Measurements from ENCODE around the gene EXOC6.
"Not testable (repeated sequence)": the region's sequence is repeated elsewhere in the genome, so short reads cannot be mapped to it uniquely, and the experiment has no call there.

The EXOC6 gene

DNA sequence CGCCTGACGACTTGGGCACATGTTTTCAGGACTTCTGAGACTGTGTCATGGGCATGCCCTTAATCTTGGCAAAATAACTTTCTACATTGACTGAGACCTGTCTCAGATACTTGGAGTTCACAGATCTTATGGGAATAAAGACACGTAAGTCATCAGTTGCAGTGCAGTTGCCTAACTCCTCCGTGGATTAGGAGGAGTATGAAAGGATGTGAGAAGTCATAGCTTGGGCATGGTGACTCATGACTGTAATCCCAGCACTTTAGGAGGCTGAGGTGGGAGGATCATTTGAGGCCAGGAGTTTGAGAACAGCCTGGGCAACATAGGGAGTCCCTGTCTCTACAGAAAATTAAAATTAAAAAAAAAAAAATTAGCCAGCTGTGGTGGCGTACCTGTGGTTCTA is 49.6 kb downstream of the EXOC6 start:
- TF ChIP-seq, protein P1, sequence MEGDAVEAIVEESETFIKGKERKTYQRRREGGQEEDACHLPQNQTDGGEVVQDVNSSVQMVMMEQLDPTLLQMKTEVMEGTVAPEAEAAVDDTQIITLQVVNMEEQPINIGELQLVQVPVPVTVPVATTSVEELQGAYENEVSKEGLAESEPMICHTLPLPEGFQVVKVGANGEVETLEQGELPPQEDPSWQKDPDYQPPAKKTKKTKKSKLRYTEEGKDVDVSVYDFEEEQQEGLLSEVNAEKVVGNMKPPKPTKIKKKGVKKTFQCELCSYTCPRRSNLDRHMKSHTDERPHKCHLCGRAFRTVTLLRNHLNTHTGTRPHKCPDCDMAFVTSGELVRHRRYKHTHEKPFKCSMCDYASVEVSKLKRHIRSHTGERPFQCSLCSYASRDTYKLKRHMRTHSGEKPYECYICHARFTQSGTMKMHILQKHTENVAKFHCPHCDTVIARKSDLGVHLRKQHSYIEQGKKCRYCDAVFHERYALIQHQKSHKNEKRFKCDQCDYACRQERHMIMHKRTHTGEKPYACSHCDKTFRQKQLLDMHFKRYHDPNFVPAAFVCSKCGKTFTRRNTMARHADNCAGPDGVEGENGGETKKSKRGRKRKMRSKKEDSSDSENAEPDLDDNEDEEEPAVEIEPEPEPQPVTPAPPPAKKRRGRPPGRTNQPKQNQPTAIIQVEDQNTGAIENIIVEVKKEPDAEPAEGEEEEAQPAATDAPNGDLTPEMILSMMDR (IDR thresholded peaks at IDR 0.05; ENCODE audit: low read depth, low read length, missing control alignments) = no peak
- in situ Hi-C loops (cut with HindIII; ENCODE audit: low sequenced_read_pairs) = loop anchor here (25.0 kb wide), 1 partner anchor 614 kb away; no protein-coding TSS in a partner anchor
- no peak overlapping the region for H3K4me3 ChIP-seq (ENCODE audit: low read depth, low read length)
- DNase-seq (ENCODE audit: low read depth) = no peak

DNA sequence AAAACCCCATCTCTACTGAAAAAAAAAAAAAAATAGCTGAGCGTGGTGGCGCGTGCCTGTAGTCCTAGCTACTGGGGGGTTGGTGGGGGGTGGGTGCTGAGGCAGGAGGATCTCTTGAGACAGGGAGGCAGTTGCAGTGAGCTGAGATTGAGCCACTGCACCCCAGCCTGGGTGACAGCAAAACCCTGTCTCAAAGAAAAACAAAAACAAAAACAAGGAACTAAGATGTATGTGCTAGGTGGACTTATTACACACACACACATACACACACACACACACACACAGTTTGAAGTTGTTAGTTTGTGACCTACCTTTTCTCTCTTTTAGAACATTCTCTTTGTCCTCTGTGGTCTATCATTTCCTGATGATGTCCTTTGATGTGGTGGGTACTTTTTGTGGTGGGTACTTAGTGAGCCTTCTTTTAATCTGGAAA is 53.5 kb downstream of the EXOC6 start:
- H3K4me3 ChIP-seq (ENCODE audit: low read depth, low read length) = no peak overlapping the region
- TF ChIP-seq, protein P1 (IDR thresholded peaks at IDR 0.05; ENCODE audit: low read depth, low read length, missing control alignments) = no peak
- in situ Hi-C loops (cut with HindIII; ENCODE audit: low sequenced_read_pairs) = no loop called here
- DNase-seq (ENCODE audit: low read depth) = no peak

DNA sequence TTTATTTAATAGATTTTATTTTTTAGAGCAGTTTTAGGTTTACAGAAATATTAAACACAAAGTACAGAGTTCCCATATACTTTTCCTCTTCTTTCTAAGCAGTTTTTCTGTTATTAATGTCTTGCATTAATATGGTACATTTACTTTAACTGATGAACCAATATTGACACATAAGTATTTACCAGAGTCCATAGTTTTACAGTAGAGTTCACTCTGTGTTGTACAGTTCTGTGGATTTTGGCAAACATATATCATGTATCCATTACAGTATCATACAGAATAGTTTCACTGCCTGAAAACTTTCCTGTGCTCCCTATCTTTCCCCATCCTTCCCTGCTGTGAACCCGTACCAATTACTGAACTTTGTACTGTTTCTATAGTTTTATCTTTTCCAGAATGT is 55.3 kb downstream of the EXOC6 start:
- no peak overlapping the region for H3K4me3 ChIP-seq (ENCODE audit: low read depth, low read length)
- no peak for DNase-seq (ENCODE audit: low read depth)
- TF ChIP-seq, protein P1 (IDR thresholded peaks at IDR 0.05; ENCODE audit: low read depth, low read length, missing control alignments) = no peak
- in situ Hi-C loops (cut with HindIII; ENCODE audit: low sequenced_read_pairs) = no loop called here

DNA sequence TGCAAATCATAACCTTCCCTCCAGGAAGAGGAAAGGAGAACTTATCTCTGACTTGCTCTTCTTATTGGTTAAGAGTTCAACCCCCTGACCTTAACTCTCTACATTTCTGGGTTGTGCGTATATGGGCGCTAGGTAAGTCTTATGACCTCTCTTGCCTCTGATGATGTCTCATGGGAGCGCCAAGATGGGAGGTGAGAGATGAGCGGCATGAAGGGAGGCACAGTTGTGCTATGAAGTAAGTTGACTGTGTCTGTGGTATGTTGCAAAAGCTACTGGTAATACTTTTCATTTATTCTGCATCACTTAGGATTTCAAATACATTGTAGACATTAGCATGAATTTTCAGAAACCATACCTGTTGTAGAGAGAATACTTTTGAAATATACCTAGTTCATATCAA is 59.0 kb downstream of the EXOC6 start:
- in situ Hi-C loops (cut with HindIII; ENCODE audit: low sequenced_read_pairs) = no loop called here
- TF ChIP-seq, protein P1 (IDR thresholded peaks at IDR 0.05; ENCODE audit: low read depth, low read length, missing control alignments) = no peak
- DNase-seq (ENCODE audit: low read depth) = no peak
- no peak overlapping the region for H3K4me3 ChIP-seq (ENCODE audit: low read depth, low read length)

DNA sequence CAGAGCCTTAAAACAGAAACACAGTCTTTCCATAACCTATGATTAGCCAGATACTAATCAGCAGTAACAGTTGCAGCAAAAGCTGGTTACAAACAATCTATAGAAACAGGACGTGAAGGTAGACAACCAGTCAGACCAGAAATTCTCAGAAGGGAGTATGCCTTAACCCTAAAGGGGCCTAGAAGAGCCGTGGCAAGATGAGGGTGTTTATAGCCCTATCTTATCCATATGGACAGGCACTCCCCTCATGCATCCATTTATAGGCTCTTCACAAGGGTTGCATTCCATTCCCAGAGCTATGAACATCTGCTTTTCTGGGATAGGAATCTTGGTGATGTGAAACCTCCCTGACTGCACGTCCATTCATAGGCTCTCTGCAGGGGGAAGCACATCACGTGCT is 64.3 kb downstream of the EXOC6 start:
- H3K4me3 ChIP-seq (ENCODE audit: low read depth, low read length); DNase-seq (ENCODE audit: low read depth); in situ Hi-C loops (cut with HindIII; ENCODE audit: low sequenced_read_pairs): not testable (repeated sequence)

DNA sequence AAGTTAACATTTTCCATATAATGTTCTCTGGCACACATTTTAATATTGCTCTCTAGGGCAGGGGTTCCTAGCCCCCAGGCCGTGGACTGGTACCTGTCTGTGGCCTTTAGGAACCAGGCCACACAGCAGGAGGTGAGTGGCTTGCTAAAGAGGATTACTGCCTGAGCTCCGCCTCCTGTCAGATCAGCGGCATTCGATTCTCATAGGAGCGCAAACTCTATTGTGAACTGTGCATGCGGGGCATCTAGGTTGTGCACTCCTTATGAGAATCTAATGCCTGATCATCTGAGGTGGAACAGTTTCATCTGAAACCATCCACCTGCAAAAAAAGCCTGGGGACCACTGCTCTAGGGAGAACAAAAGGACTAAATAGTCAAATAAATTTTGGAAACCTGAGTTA is 65.7 kb downstream of the EXOC6 start:
- no peak for DNase-seq (ENCODE audit: low read depth)
- TF ChIP-seq, protein P1 (IDR thresholded peaks at IDR 0.05; ENCODE audit: low read depth, low read length, missing control alignments) = no peak
- H3K4me3 ChIP-seq (ENCODE audit: low read depth, low read length) = no peak overlapping the region
- in situ Hi-C loops (cut with HindIII; ENCODE audit: low sequenced_read_pairs) = no loop called here

DNA sequence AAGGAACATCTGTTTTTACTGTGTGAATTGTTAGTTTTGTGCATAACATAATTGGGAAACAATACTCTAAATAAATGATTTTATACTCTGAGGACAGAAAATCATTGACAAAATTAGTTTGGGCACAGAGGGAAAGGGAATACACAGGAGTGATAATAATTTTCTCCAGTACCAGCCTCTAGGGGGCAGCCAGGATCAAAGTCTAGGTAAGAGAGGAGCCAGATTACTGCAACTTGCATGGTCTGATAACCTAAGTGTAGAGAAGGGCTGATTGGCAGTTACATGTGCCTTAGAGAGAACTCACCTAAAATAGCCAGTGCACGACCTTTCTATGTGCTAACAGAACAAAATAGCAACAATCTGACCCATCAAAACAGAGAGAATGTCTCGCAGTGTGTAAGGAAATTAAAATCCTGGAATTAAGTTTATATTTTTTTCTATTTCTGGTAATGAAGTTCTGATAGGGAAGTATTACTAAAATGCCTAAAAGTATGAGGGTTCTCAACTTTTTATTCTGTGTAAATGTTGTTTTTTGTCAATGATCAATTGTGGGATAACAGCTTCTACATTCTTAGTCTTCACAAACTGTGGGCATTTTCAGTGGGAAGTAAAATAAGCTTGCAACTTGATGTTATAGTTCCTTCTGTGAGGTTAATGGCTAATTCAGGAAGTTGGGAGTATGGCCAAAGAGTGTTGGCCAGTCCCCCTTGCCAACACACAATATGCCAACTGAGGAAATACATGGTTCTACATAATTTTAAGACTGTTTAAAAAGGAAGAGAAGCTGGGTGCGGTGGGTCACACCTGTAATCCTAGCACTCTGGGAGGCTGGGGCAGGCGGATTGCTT is 66.4 kb downstream of the EXOC6 start:
- peak; percentile 11 for DNase-seq (ENCODE audit: low read depth)
- in situ Hi-C loops (cut with HindIII; ENCODE audit: low sequenced_read_pairs) = no loop called here
- TF ChIP-seq, protein P1 (IDR thresholded peaks at IDR 0.05; ENCODE audit: low read depth, low read length, missing control alignments) = peak; percentile 78
- H3K4me3 ChIP-seq (ENCODE audit: low read depth, low read length) = no peak overlapping the region
